HG02840 (cell line): ENCODE results near the gene TMEM87B.

Source experiments
- ATAC-seq: cut with Tn5 transposase; IDR thresholded peaks from one replicate; pipeline ENCODE4 v1.9.1; 2021; ENCODE audit warnings: mild to moderate bottlenecking, moderate library complexity, moderate number of reproducible peaks; ENCODE audit not compliant: unreplicated experiment, low FRiP score

The TMEM87B gene

GRCh38 chr2:112162956-112163355 lies 107.9 kb downstream of the TMEM87B start:
- ATAC-seq, result no peak

GRCh38 chr2:112163541-112163981 lies 108.5 kb downstream of the TMEM87B start:
- ATAC-seq, result no peak

- ATAC-seq, result no peak
Observed at GRCh38 chr2:112164876-112165275, 109.8 kb downstream of the TMEM87B start.

- no peak for ATAC-seq
Observed at GRCh38 chr2:112165296-112165695, 110.2 kb downstream of the TMEM87B start.

- ATAC-seq, result no peak
Observed at GRCh38 chr2:112166806-112167499, 111.9 kb downstream of the TMEM87B start.

GRCh38 chr2:112168422-112169124 lies 113.5 kb downstream of the TMEM87B start:
- no peak for ATAC-seq
